ACHN (cell line): ENCODE measurements around the gene IGFN1.

Source experiments
- DNase-seq: peaks from one replicate; pipeline ENCODE4 v3.0.0-alpha.2; 2015
- in situ Hi-C: cut with HindIII; loops from 2 replicates; pipeline ENCODE4 v1.10.0; 2017; ENCODE audit warnings: low sequenced_read_pairs, low pct_ligation_motif_present, low pct_unique_long_range_greater_than_20kb

Gene IGFN1

GRCh38 chr1:201190624-201191051 is at the start of gene IGFN1:
Gene IGFN1, plus strand, starts transcription at chr1:201190824. Its CDS starts 2,470 bp downstream, at chr1:201193294.
- in situ Hi-C loops, result no loop called here
- DNase-seq, result peak; percentile 92

- DNase-seq, result no peak
- in situ Hi-C loops, result no loop called here
Observed at GRCh38 chr1:201140941-201141260, 49.7 kb upstream of the IGFN1 start.

GRCh38 chr1:201141418-201141817 is 49.2 kb upstream of the IGFN1 start:
- DNase-seq, result no peak
- in situ Hi-C loops, result no loop called here

GRCh38 chr1:201142011-201142848 is 48.4 kb upstream of the IGFN1 start:
- in situ Hi-C loops, result no loop called here
- no peak for DNase-seq

GRCh38 chr1:201142849-201143725 is 47.5 kb upstream of the IGFN1 start:
- DNase-seq, result no peak
- in situ Hi-C loops, result no loop called here

GRCh38 chr1:201143726-201144635 is 46.6 kb upstream of the IGFN1 start:
- in situ Hi-C loops, result no loop called here
- DNase-seq, result no peak

- no peak for DNase-seq
- in situ Hi-C loops, result no loop called here
Observed at GRCh38 chr1:201144701-201145100, 45.9 kb upstream of the IGFN1 start.

GRCh38 chr1:201145132-201145531 is 45.5 kb upstream of the IGFN1 start:
- in situ Hi-C loops, result no loop called here
- no peak for DNase-seq

GRCh38 chr1:201145816-201146215 is 44.8 kb upstream of the IGFN1 start:
- in situ Hi-C loops, result no loop called here

GRCh38 chr1:201146626-201147390 is 43.8 kb upstream of the IGFN1 start:
- no peak for DNase-seq
- in situ Hi-C loops, result no loop called here

More at GRCh38 chr1:201145816-201146215, 44.8 kb upstream of the IGFN1 start:
- no peak for DNase-seq

GRCh38 chr1:201147396-201148015 is 43.1 kb upstream of the IGFN1 start:
- in situ Hi-C loops, result no loop called here

GRCh38 chr1:201149400-201149799 is 41.2 kb upstream of the IGFN1 start:
- in situ Hi-C loops, result no loop called here
- peak; percentile 72 for DNase-seq

More at GRCh38 chr1:201147396-201148015, 43.1 kb upstream of the IGFN1 start:
- DNase-seq, result no peak

- DNase-seq, result no peak
- in situ Hi-C loops, result no loop called here
Observed at GRCh38 chr1:201153474-201154388, 36.9 kb upstream of the IGFN1 start.

GRCh38 chr1:201154389-201155165 is 36.0 kb upstream of the IGFN1 start, which contains the start of gene TMEM9:
Gene TMEM9, minus strand, starts transcription at chr1:201154474. Its CDS starts 551 bp downstream, at chr1:201153923.
- in situ Hi-C loops, result no loop called here
- DNase-seq, result peak; percentile 96

GRCh38 chr1:201155354-201155753 is 35.3 kb upstream of the IGFN1 start:
- DNase-seq, result no peak
- in situ Hi-C loops, result no loop called here

GRCh38 chr1:201156346-201156745 is 34.3 kb upstream of the IGFN1 start:
- in situ Hi-C loops, result no loop called here
- DNase-seq, result no peak
